ENCODE results near the gene TMEM145.
"Not testable (repeated sequence)": the region's sequence is repeated elsewhere in the genome, so short reads cannot be mapped to it uniquely, and the experiment has no call there.

GRCh38 chr19:42266105-42266504 lies 47.0 kb upstream of the TMEM145 start:
- not testable (repeated sequence) for TF ChIP-seq EZH2 (IDR thresholded peaks at IDR 0.05; ENCODE audit: borderline replicate concordance, insufficient read depth, low read length, poor library complexity, severe bottlenecking); REST (IDR thresholded peaks at IDR 0.05; ENCODE audit: borderline replicate concordance); TAF1 (IDR thresholded peaks at IDR 0.05; ENCODE audit: low read depth); SMC3 (conservative IDR thresholded peaks at IDR 0.05; ENCODE audit: poor library complexity); CTCF (IDR thresholded peaks at IDR 0.05; ENCODE audit: poor library complexity, severe bottlenecking); EP300 (conservative IDR thresholded peaks at IDR 0.05; ENCODE audit: poor library complexity, severe bottlenecking); POLR2AphosphoS5 (IDR thresholded peaks at IDR 0.05); MXI1 (conservative IDR thresholded peaks at IDR 0.05; ENCODE audit: poor library complexity, severe bottlenecking)
